SIG-M5 (cell line): ENCODE results near the gene CCDC32.

Experiments used
- DNase-seq: peaks from one replicate; lab custom pipeline; 2025; lab: John Stamatoyannopoulos, UW

The CCDC32 gene

GRCh38 chr15:40512440-40512839 lies 52.4 kb downstream of the CCDC32 start:
- no peak for DNase-seq

- DNase-seq, result no peak
Measured at GRCh38 chr15:40511472-40512133, 53.2 kb downstream of the CCDC32 start.

GRCh38 chr15:40511093-40511471 lies 53.8 kb downstream of the CCDC32 start:
- peak; percentile 13 for DNase-seq

GRCh38 chr15:40510201-40510600 lies 54.6 kb downstream of the CCDC32 start:
- no peak for DNase-seq

GRCh38 chr15:40508216-40508615 lies 56.6 kb downstream of the CCDC32 start:
- no peak for DNase-seq

GRCh38 chr15:40506964-40507571 lies 57.8 kb downstream of the CCDC32 start:
- DNase-seq, result no peak
